Measurements from ENCODE around the gene HDAC11.

DNA sequence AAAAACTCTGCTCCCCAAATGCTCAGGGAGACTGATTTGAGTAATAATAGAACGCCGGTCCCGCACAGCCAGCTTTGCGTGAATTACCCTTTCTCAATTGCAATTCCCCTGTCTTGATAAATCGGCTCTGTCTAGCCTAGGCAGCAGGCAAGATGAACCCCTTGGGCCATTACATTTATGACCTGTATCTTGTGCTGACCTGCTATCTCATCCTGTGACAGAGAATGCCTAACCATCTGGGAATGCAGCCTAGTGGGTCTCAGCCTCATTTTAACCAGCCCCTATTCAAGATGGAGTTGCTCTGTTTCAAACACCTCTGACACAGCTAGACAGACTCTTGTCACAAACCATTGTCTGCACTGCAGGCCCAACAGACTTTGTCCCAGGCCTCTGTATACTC, 46.2 kb upstream of the HDAC11 start:
- no peak for TF ChIP-seq POLR2A (IDR thresholded peaks at IDR 0.05)
- TF ChIP-seq, protein P1, sequence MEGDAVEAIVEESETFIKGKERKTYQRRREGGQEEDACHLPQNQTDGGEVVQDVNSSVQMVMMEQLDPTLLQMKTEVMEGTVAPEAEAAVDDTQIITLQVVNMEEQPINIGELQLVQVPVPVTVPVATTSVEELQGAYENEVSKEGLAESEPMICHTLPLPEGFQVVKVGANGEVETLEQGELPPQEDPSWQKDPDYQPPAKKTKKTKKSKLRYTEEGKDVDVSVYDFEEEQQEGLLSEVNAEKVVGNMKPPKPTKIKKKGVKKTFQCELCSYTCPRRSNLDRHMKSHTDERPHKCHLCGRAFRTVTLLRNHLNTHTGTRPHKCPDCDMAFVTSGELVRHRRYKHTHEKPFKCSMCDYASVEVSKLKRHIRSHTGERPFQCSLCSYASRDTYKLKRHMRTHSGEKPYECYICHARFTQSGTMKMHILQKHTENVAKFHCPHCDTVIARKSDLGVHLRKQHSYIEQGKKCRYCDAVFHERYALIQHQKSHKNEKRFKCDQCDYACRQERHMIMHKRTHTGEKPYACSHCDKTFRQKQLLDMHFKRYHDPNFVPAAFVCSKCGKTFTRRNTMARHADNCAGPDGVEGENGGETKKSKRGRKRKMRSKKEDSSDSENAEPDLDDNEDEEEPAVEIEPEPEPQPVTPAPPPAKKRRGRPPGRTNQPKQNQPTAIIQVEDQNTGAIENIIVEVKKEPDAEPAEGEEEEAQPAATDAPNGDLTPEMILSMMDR (IDR thresholded peaks at IDR 0.05), result no peak
